ENCODE data around the gene ZNF599. TPM values are rescaled to one million over a fixed set of nuclear protein-coding genes. Genes with fewer than 3 reads are reported as not detected.

ZNF599 gene
- total RNA-seq (2022; extraction: Qiagen RNA extraction; ENCODE audit: low read depth) = 1.7 to 3.3 TPM (median 2.7 TPM) in 5 replicates

DNA sequence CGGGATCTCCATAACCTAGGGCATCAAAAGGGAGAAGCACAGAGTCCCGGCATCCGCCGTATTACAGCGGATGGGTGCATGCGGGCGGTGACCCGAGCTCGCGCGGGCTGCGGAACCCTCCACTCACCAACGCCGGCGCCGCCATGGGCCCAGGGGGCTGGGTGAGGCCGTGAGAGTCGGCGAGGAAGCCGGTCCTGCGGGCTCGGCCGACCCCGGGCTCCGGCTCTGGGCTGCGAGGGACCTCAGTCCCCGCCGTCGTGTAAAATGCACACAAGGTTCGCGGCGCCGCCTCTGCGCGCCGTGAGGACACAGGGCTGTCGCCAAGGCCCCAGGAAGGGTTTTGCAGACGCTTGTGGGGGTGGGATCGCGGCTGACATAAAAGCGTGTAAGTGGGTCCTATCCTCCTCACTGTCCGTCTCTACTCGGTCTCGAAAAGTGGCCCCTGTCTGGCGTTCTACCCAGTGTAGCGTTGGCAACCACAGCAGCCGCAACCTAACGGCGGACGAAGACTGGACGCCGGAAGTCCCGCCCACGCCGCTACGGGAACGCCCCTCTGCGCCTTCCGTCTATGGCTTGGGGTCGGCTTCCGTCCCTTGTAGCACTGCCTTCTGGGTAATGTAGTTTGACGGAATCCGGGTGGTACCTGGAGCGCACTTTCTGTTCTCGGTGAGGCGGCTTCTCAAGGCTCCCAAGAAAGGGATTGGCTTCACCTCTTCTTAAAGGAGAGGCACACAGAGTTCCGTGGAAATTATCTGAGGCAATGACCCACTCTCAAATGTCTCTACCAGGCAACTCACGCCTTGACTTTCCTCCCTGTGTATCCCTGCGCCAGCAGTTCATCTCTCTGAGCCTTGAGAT, at the start of gene ZNF599:
TSS of gene ZNF599 (minus strand) at position 519 of the 858 bp plus-strand sequence. CDS start at position 145, 374 bp downstream.

DNA sequence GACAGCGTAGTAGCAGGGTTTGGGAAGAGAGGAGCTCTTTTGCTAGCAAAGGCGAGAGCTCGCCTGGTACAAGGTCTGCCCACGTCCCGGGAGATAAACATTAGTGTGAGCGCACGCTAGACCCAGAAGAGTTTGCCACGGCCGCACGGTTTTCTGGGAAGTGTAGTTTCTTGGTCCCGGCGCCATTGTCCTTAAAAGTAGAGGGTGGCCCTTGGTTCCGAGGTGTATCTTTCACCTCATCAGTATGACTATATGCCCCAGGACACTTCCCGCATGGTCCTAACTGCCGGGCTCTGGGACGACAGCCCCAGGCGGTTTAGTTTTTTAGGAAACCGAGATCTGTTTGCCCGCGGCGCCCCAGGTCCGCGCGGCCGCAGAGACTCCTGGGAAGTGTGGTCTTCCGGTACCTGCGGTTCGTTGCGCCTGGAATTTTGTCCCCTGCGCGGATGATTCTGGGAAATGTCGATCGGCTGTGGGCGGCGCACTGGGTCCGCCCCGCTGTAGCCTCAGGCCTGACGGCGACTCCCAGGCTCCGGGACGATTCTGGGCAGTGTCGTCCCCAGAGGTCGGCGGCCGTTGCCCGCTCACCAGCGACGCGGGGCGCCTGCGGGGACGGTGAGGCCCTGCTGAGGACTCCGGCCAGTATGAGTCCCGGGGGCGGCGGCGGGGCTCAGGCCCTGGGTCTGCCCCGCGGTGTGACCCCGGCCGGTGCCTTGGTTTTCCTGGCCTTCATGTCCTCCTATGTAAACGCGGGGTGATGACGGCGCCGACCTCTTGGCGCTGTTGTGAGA, 39.1 kb downstream of the ZNF599 start, which contains the start of gene ZNF181:
TSS of gene ZNF181 (plus strand) at position 498 of the 791 bp plus-strand sequence. CDS start 795 bp downstream, outside the sequence.

Other genes with a start within 250 kb of the ZNF599 start
- 0.16 TPM in 1 of 5 replicates, not detected in the others for gene SCGB2B2, start 96.1 kb downstream of the ZNF599 start, total RNA-seq (2022; extraction: Qiagen RNA extraction; ENCODE audit: low read depth)
- gene ZNF302, start 95.5 kb downstream of the ZNF599 start, total RNA-seq (2022; extraction: Qiagen RNA extraction; ENCODE audit: low read depth) = 9.6 to 18.7 TPM (median 15.2 TPM) in 5 replicates
- 4.2 to 14.3 TPM (median 9.7 TPM) in 5 replicates for gene ZNF181, start 39.0 kb downstream of the ZNF599 start, total RNA-seq (2022; extraction: Qiagen RNA extraction; ENCODE audit: low read depth)
- 4.4 to 6.1 TPM (median 5.5 TPM) in 5 replicates for gene ZNF30, start 153.7 kb upstream of the ZNF599 start, total RNA-seq (2022; extraction: Qiagen RNA extraction; ENCODE audit: low read depth)
- gene ZNF792, start 191.0 kb upstream of the ZNF599 start, total RNA-seq (2022; extraction: Qiagen RNA extraction; ENCODE audit: low read depth) = 1.8 to 1.9 TPM (median 1.9 TPM) in 5 replicates
- 110 to 142 TPM (median 131 TPM) in 5 replicates for gene GRAMD1A, start 227.1 kb upstream of the ZNF599 start, total RNA-seq (2022; extraction: Qiagen RNA extraction; ENCODE audit: low read depth)